ENCODE data around the gene SMAP2. TPM values are rescaled to one million over a fixed set of nuclear protein-coding genes. Genes with fewer than 3 reads are reported as not detected.

SMAP2 gene
- total and polyA plus RNA-seq, 2 donors (not counting 3 experiments of a cell fraction or from before 2014, with no cell fraction given), result 8.0 to 11.1 TPM

DNA sequence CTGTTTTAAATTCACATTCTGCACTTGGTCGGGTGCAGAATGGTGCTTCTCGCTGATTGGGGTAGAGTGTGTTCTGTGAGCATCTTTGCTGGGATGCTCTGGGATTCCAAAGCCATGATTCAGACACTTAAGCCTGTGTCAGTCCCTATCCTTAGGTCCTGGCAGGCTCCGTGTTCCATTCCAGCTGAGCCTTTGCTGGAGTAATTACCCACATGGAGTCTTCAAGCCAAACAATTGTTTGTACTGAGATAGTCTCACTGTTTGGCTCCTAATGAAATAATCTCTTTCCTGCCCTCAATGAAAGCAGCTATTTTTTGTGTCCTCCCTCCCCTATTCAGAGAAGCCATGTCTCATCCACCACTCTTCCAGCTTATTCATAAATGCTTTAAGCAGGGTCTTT is 18.7 kb downstream of the SMAP2 start:
- Histone ChIP-seq H3K4me1 (ENCODE audit: control insufficient read depth, extremely low read depth, insufficient read depth, low read length) (no peaks in the 10 kb centered on the region), H3K27me3 (ENCODE audit: control insufficient read depth in 2 of 2, insufficient read depth in 2 of 2, low read length in 2 of 2) (no peaks in the 10 kb centered on the region), H3K79me2 (ENCODE audit: control insufficient read depth, insufficient read depth, low read length) (no peaks in the 10 kb centered on the region), H3K9me3 (replicated peaks; ENCODE audit: control insufficient read depth, insufficient read depth, low read length) (no peaks in the 10 kb centered on the region), H3K4me3 (replicated peaks in 1 of 3; ENCODE audit: insufficient read depth in 1 of 3, low read depth in 1 of 3, low read length in 3 of 3) (no peak overlapping the region), H3K9me1 (replicated peaks; ENCODE audit: control insufficient read depth, extremely low read depth, insufficient read depth, low read length) (no peaks in the 10 kb centered on the region), H3K4me2 (ENCODE audit: insufficient read depth, low read length) (no peak overlapping the region), H3K9ac (replicated peaks; ENCODE audit: extremely low read depth, insufficient read depth, low read length) (no peak overlapping the region), H2AFZ (ENCODE audit: low read depth, low read length) (no peak overlapping the region), H4K20me1 (replicated peaks; ENCODE audit: control insufficient read depth, extremely low read depth, insufficient read depth, low read length) (no peaks in the 10 kb centered on the region), H3K27ac (ENCODE audit: insufficient read depth, low read depth, low read length) (no peak overlapping the region), H3K36me3 (ENCODE audit: control insufficient read depth in 2 of 2, extremely low read depth in 1 of 2, insufficient read depth in 2 of 2, low read length in 2 of 2) (no peaks in the 10 kb centered on the region)
- FAIRE-seq (no peak), DNase-seq (ENCODE audit: low read depth, low spot score) (no peak)
- intact Hi-C loops (cut with micrococcal nuclease), result no loop called here
- POLR2A ChIA-PET, result no interaction called here
- CTCF ChIA-PET, result interaction anchor here (1.0 to 5.1 kb wide), 2 partner anchors 9 to 13 kb away, joined by 3 to 16 read pairs; no protein-coding TSS in a partner anchor
- no TSS peak for BruUV-seq (replicated peaks)
- TF ChIP-seq MYC (IDR thresholded peaks at IDR 0.05; ENCODE audit: low read depth, low read length), result no peak
- no peak for TF ChIP-seq GATA2 (IDR thresholded peaks at IDR 0.05; ENCODE audit: insufficient read depth, insufficient read length, low read depth, low read length)
- no peak for TF ChIP-seq POLR2AphosphoS5 (IDR thresholded peaks at IDR 0.05; ENCODE audit: insufficient read depth, low read depth, low read length)
- TF ChIP-seq FOS (IDR thresholded peaks at IDR 0.05; ENCODE audit: borderline replicate concordance, insufficient read depth, low read length), result no peak
- TF ChIP-seq, protein P1, sequence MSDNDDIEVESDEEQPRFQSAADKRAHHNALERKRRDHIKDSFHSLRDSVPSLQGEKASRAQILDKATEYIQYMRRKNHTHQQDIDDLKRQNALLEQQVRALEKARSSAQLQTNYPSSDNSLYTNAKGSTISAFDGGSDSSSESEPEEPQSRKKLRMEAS (IDR thresholded peaks at IDR 0.05; ENCODE audit: insufficient read depth, insufficient read length), result no peak
- TF ChIP-seq, protein P2, sequence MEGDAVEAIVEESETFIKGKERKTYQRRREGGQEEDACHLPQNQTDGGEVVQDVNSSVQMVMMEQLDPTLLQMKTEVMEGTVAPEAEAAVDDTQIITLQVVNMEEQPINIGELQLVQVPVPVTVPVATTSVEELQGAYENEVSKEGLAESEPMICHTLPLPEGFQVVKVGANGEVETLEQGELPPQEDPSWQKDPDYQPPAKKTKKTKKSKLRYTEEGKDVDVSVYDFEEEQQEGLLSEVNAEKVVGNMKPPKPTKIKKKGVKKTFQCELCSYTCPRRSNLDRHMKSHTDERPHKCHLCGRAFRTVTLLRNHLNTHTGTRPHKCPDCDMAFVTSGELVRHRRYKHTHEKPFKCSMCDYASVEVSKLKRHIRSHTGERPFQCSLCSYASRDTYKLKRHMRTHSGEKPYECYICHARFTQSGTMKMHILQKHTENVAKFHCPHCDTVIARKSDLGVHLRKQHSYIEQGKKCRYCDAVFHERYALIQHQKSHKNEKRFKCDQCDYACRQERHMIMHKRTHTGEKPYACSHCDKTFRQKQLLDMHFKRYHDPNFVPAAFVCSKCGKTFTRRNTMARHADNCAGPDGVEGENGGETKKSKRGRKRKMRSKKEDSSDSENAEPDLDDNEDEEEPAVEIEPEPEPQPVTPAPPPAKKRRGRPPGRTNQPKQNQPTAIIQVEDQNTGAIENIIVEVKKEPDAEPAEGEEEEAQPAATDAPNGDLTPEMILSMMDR (IDR thresholded peaks at IDR 0.05; ENCODE audit: extremely low read depth in 1 of 2, insufficient read depth in 1 of 2, low read depth in 1 of 2, low read length in 2 of 2), result no peak
- no peak for TF ChIP-seq EZH2 (IDR thresholded peaks at IDR 0.05; ENCODE audit: borderline replicate concordance, low read depth, low read length, severe bottlenecking)
- TF ChIP-seq JUN (IDR thresholded peaks at IDR 0.05; ENCODE audit: borderline replicate concordance, insufficient read depth, insufficient read length, low read depth), result no peak
- no peak for TF ChIP-seq POLR2A (IDR thresholded peaks at IDR 0.05; ENCODE audit: low read depth, low read length)
- dilution Hi-C loops (cut with MboI; ENCODE audit: extremely low pct_ligation_motif_present, low sequenced_read_pairs), result no loop called here
